Hepatocyte (in vitro differentiated cells): ENCODE measurements around the gene CRADD. TPM values are rescaled to one million over a fixed set of nuclear protein-coding genes. Genes with fewer than 3 reads are reported as not detected.

Source experiments
- DNase-seq: peaks from one replicate; pipeline ENCODE4 v3.0.0-alpha.2; 2016; ENCODE audit warnings: low spot score
- H2AFZ ChIP-seq: fragments of 200-600 bp; sonication (generic); 2 replicates; pipeline ENCODE4 v1.6.0; 2016; ENCODE audit warnings: antibody characterized with exemption, mild to moderate bottlenecking
- H3K27ac ChIP-seq: fragments of 200-600 bp; sonication (generic); 2 replicates; pipeline ENCODE4 v1.5.1; 2016; ENCODE audit warnings: mild to moderate bottlenecking
- H3K27me3 ChIP-seq: fragments of 200-600 bp; sonication (generic); 2 replicates; pipeline ENCODE4 v1.6.1; 2016
- H3K36me3 ChIP-seq: fragments of 200-600 bp; sonication (generic); replicated peaks from 2 replicates; pipeline ENCODE4 v1.5.1; 2016; ENCODE audit warnings: low read depth; ENCODE audit not compliant: insufficient read depth
- H3K4me1 ChIP-seq: fragments of 200-600 bp; sonication (generic); 2 replicates; pipeline ENCODE4 v1.5.1; 2016; ENCODE audit warnings: mild to moderate bottlenecking, moderate library complexity; ENCODE audit not compliant: insufficient read depth
- H3K4me2 ChIP-seq: fragments of 200-600 bp; sonication (generic); 2 replicates; pipeline ENCODE4 v1.6.0; 2016
- H3K4me3 ChIP-seq: fragments of 200-600 bp; sonication (generic); 2 replicates; pipeline ENCODE4 v1.5.1; 2016; ENCODE audit warnings: mild to moderate bottlenecking
- H3K79me2 ChIP-seq: fragments of 200-600 bp; sonication (generic); 2 replicates; pipeline ENCODE4 v1.6.0; 2017; ENCODE audit warnings: mild to moderate bottlenecking
- H3K9me2 ChIP-seq: fragments of 200-600 bp; sonication (generic); replicated peaks from 2 replicates; pipeline ENCODE4 v1.6.0; 2017; ENCODE audit warnings: mild to moderate bottlenecking; ENCODE audit not compliant: insufficient read depth
- H3K9me3 ChIP-seq: fragments of 200-600 bp; sonication (generic); 2 replicates; pipeline ENCODE4 v1.5.1; 2016; ENCODE audit warnings: low read depth, mild to moderate bottlenecking
- H4K20me1 ChIP-seq: fragments of 200-600 bp; sonication (generic); 2 replicates; pipeline ENCODE4 v1.6.0; 2016; ENCODE audit warnings: mild to moderate bottlenecking; ENCODE audit not compliant: insufficient read depth, poor library complexity, severe bottlenecking
- CTCF ChIP-seq: fragments of 200-600 bp; sonication (generic); IDR thresholded peaks from 2 replicates; pipeline ENCODE4 v1.5.1; 2016; ENCODE audit warnings: antibody characterized with exemption, mild to moderate bottlenecking; ENCODE audit not compliant: poor library complexity
- EZH2 ChIP-seq: fragments of 200-600 bp; sonication (generic); IDR thresholded peaks from 2 replicates; pipeline ENCODE4 v1.6.1; 2016; ENCODE audit warnings: antibody characterized with exemption, mild to moderate bottlenecking, borderline replicate concordance
- EZH2phosphoT487 ChIP-seq: fragments of 200-600 bp; sonication (generic); IDR thresholded peaks from one replicate; pipeline ENCODE4 v1.6.1; 2018; ENCODE audit warnings: antibody characterized with exemption, mild to moderate bottlenecking, low read depth, moderate library complexity; ENCODE audit not compliant: unreplicated experiment, severe bottlenecking
- WGBS: methylation state at CpG from one replicate; pipeline ENCODE4 v1.1.6; 2016; ENCODE audit warnings: low lambda C conversion rate; ENCODE audit errors: missing lambda C conversion rate; 5-methylcytosine and 5-hydroxymethylcytosine counted together
- polyA plus RNA-seq: library from polyadenylated mRNA; unstranded; fragments of >200 nt; fragmentation: Nextera tagmentation; extraction: Ambion mirVana; gene quantifications from 2 replicates; pipeline ENCODE4 v1.2.1, GENCODE V29; 2016
- total RNA-seq: library from RNA; depleted of rRNA; stranded (reverse); fragments of >200 nt; gene quantifications from 2 replicates; pipeline ENCODE4 v1.2.3, GENCODE V29; 2014

Gene CRADD
- 27.3 and 30.6 TPM in 2 replicates for total RNA-seq
- polyA plus RNA-seq = 19.5 and 20.9 TPM in 2 replicates

GRCh38 chr12:93677195-93678064, at the start of gene CRADD:
CRADD (plus strand) TSS chr12:93677375.
- peak; percentile 94 for DNase-seq
- H3K27ac ChIP-seq = peak within 1 kb of the TSS; percentile 99
- TF ChIP-seq EZH2phosphoT487 = no peak
- no peak for TF ChIP-seq EZH2
- TF ChIP-seq CTCF = no peak
- no peaks in the 10 kb centered on the region for H3K36me3 ChIP-seq
- H3K4me2 ChIP-seq = peak within 1 kb of the TSS; percentile 88
- no peaks in the 10 kb centered on the region for H3K9me3 ChIP-seq
- peak within 1 kb of the TSS; percentile 85 for H2AFZ ChIP-seq
- no peaks in the 10 kb centered on the region for H4K20me1 ChIP-seq
- H3K9me2 ChIP-seq = no peaks in the 10 kb centered on the region
- under 1% methylated on average over 41 of the region's 41 CpGs for WGBS
- H3K4me1 ChIP-seq = peaks cover 12% of the 10 kb centered on the region
- H3K4me3 ChIP-seq = peak within 1 kb of the TSS; percentile 62
- peaks cover 15% of the 10 kb centered on the region for H3K79me2 ChIP-seq
- no peaks in the 10 kb centered on the region for H3K27me3 ChIP-seq

GRCh38 chr12:93632383-93632782, 44.8 kb upstream of the CRADD start:
- no peaks in the 10 kb centered on the region for H3K9me2 ChIP-seq
- H3K4me3 ChIP-seq = no peak overlapping the region
- no peaks in the 10 kb centered on the region for H3K4me1 ChIP-seq
- no peaks in the 10 kb centered on the region for H3K36me3 ChIP-seq
- H3K4me2 ChIP-seq = no peak overlapping the region
- WGBS = 94% methylated on average over 1 of the region's 1 CpG
- H3K9me3 ChIP-seq = no peaks in the 10 kb centered on the region
- no peak for DNase-seq
- H4K20me1 ChIP-seq = no peaks in the 10 kb centered on the region
- no peaks in the 10 kb centered on the region for H3K79me2 ChIP-seq
- H2AFZ ChIP-seq = no peak overlapping the region
- no peaks in the 10 kb centered on the region for H3K27me3 ChIP-seq
- H3K27ac ChIP-seq = no peak overlapping the region
- TF ChIP-seq EZH2phosphoT487 = no peak
- no peak for TF ChIP-seq EZH2
- TF ChIP-seq CTCF = no peak

GRCh38 chr12:93634416-93634815, 42.8 kb upstream of the CRADD start:
- H4K20me1 ChIP-seq = no peaks in the 10 kb centered on the region
- no peak overlapping the region for H3K27ac ChIP-seq
- DNase-seq = no peak
- H3K79me2 ChIP-seq = no peaks in the 10 kb centered on the region
- no peaks in the 10 kb centered on the region for H3K27me3 ChIP-seq
- no peaks in the 10 kb centered on the region for H3K36me3 ChIP-seq
- no peak overlapping the region for H2AFZ ChIP-seq
- TF ChIP-seq CTCF (no peak), EZH2 (no peak), EZH2phosphoT487 (no peak)
- 92% methylated on average over 3 of the region's 3 CpGs for WGBS
- no peak overlapping the region for H3K4me2 ChIP-seq
- H3K4me1 ChIP-seq = no peaks in the 10 kb centered on the region
- H3K9me2 ChIP-seq = no peaks in the 10 kb centered on the region
- no peak overlapping the region for H3K4me3 ChIP-seq
- H3K9me3 ChIP-seq = no peaks in the 10 kb centered on the region
